ENCODE measurements around the gene FNTB.
"Not testable (repeated sequence)": the region's sequence is repeated elsewhere in the genome, so short reads cannot be mapped to it uniquely, and the experiment has no call there.

FNTB gene

GRCh38 chr14:65019944-65020566, 33.4 kb downstream of the FNTB start:
- no peak for DNase-seq (ENCODE audit: low spot score)

- no peak for DNase-seq (ENCODE audit: low spot score)
These were observed 38.3 kb downstream of the FNTB start for GRCh38 chr14:65024957-65025356.

- no peak for DNase-seq (ENCODE audit: low spot score)
These were observed 39.1 kb downstream of the FNTB start for GRCh38 chr14:65025818-65026217.

- DNase-seq (ENCODE audit: low spot score) = no peak
These were observed 39.8 kb downstream of the FNTB start for GRCh38 chr14:65026526-65026925.

- DNase-seq (ENCODE audit: low spot score) = no peak
These were observed 40.6 kb downstream of the FNTB start for GRCh38 chr14:65027127-65027799.

- no peak for DNase-seq (ENCODE audit: low spot score)
These were observed 42.2 kb downstream of the FNTB start for GRCh38 chr14:65028937-65029336.

GRCh38 chr14:65031321-65031720, 44.6 kb downstream of the FNTB start:
- DNase-seq (ENCODE audit: low spot score) = not testable (repeated sequence)

- no peak for DNase-seq (ENCODE audit: low spot score)
These were observed 45.6 kb downstream of the FNTB start for GRCh38 chr14:65032319-65032718.

- DNase-seq (ENCODE audit: low spot score) = no peak
These were observed 46.5 kb downstream of the FNTB start for GRCh38 chr14:65033181-65033580.

GRCh38 chr14:65034021-65034420, 47.3 kb downstream of the FNTB start:
- DNase-seq (ENCODE audit: low spot score) = no peak

- DNase-seq (ENCODE audit: low spot score) = no peak
These were observed 48.4 kb downstream of the FNTB start for GRCh38 chr14:65035049-65035448.

- no peak for DNase-seq (ENCODE audit: low spot score)
These were observed 52.3 kb downstream of the FNTB start for GRCh38 chr14:65038966-65039365.

GRCh38 chr14:65040666-65041433, 54.2 kb downstream of the FNTB start:
- DNase-seq (ENCODE audit: low spot score) = no peak

GRCh38 chr14:65041434-65041915, 54.8 kb downstream of the FNTB start:
- no peak for DNase-seq (ENCODE audit: low spot score)

- DNase-seq (ENCODE audit: low spot score) = no peak
These were observed 55.6 kb downstream of the FNTB start for GRCh38 chr14:65042296-65042695.

GRCh38 chr14:65042731-65043372, 56.2 kb downstream of the FNTB start:
- no peak for DNase-seq (ENCODE audit: low spot score)

GRCh38 chr14:65043893-65044595, 57.3 kb downstream of the FNTB start:
- no peak for DNase-seq (ENCODE audit: low spot score)

- no peak for DNase-seq (ENCODE audit: low spot score)
These were observed 57.9 kb downstream of the FNTB start for GRCh38 chr14:65044596-65044959.

- DNase-seq (ENCODE audit: low spot score) = no peak
These were observed 58.3 kb downstream of the FNTB start for GRCh38 chr14:65045006-65045405.

- DNase-seq (ENCODE audit: low spot score) = no peak
These were observed 59.0 kb downstream of the FNTB start for GRCh38 chr14:65045709-65046108.

GRCh38 chr14:65052832-65053231, 66.1 kb downstream of the FNTB start:
- DNase-seq (ENCODE audit: low spot score) = no peak

- DNase-seq (ENCODE audit: low spot score) = no peak
These were observed 66.8 kb downstream of the FNTB start for GRCh38 chr14:65053466-65053865.
